Activated gamma-delta T cell treated with anti-CD3 and anti-CD28 coated beads, Interleukin-2, amount 50 U/mL, for 16 hours (primary cell): Measurements from ENCODE around the gene FLNC.

Source experiments
- DNase-seq: peaks from one replicate; pipeline ENCODE4 v3.0.0-alpha.2; 2020; ENCODE audit warnings: low read depth

FLNC gene

GRCh38 chr7:128830231-128831177 lies at the start of gene FLNC:
Gene FLNC, plus strand, starts transcription at chr7:128830406. Its CDS starts 232 bp downstream, at chr7:128830638.
- no peak for DNase-seq

DNA sequence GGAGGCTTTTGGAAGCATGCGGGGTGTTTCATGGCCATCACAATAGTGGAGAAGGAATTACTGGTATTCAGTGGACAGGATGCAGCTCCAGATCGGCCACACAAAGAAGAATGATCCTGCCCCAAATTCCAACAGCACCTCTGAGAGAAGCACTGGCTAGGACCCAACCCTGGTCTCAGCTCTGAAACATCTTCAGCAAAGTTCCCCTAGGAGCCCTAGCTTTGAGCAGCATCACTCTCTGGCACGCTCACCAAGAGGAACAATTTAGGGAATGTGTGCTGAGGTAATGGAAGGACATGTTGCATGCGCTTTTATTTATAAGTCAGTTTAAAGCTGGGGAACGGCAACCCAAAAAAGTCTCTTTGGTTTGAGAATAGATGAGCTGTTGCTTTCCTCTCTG lies 49.1 kb upstream of the FLNC start:
- DNase-seq: no peak

GRCh38 chr7:128781851-128782250 lies 48.4 kb upstream of the FLNC start:
- DNase-seq: no peak

GRCh38 chr7:128783143-128783861 lies 46.9 kb upstream of the FLNC start:
- DNase-seq: no peak

DNA sequence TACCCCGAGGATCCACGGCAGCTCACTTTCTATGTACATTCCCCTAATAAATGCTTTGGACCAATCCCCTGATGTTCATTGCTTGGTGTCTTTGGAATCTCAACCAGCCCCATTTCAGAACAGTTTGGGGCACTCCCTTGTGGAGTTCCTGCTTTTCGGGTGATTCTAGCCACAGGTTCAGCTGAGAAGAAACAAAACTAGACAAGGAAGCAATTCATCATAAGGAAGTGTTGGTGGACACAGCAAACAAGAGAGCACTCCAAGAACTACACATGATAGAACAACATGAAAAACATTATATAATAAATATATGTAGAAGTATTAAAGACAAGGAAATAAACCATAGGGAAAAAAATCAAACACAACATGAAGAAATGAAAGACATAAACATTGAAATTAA lies 44.5 kb upstream of the FLNC start:
- DNase-seq: no peak

DNA sequence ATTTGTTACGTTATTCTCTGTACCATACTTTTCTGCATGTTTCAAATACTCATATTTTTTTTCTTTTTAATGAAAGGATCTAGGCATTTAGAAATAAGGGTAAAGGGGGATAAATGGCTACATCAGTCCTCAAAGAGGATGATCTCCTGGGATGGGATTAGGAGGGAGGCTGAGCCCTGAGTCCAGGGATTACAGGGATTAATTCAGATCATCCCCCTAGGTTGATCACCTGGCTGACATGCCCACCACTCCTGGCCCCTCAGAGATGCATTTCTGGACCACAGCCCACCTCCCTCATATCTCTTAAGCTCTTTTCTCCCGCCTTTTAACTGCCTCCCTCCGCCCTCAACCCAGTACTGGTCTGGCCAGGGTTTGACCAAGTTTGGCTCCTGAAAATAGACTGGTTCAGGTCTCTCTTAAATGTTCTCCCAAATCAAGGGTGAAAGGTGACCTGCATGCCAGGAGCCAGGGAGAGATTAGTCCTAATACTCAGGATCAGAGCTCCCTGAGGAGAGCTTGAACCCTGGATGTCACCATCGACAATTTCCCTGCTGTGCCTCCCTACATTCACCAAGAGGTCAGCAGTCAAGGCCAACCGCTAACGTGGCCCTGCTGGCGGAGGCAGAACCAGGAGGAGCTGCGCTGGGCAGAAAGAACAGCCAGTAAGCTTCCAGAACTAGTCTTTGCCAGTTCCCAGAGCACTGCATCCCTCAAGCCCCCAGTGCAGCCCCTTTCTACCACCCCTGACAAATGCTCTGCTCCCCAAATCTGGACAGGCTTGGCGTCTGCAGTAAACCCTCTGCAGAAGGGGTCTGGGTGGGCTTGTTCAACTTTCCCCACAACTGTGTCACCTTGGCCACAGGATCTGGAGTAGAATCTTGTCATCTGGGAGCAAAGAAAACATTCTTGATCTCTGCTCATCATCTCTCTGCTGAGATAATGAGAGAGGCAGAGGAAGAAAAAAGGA lies 41.5 kb upstream of the FLNC start:
- DNase-seq: no peak

GRCh38 chr7:128790315-128791041 lies 39.7 kb upstream of the FLNC start:
- no peak for DNase-seq

- peak; percentile 63 for DNase-seq
These were observed 38.9 kb upstream of the FLNC start, which contains the start of gene CCDC136 for GRCh38 chr7:128791121-128791971. Gene CCDC136, plus strand, starts transcription at chr7:128791968. Its CDS starts 444 bp downstream, at chr7:128792412.

DNA sequence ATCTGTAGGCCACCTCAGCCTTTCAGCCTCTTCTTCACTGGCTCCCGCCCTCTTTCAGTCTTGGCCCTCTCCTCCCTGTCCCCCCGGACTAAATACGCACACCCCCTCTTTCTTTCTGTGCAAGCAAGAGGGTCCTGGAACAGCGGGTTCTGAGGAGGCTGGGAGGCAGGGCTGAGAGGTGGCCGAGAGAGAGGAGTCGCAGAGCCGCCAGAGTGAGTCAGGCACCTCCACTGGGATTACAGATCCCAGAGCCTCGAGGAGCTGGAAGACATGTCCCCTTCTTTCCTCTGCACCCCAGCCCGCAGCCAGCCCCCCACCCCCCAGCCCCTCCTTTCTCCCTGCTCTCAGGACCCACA lies 38.3 kb upstream of the FLNC start:
- no peak for DNase-seq

DNA sequence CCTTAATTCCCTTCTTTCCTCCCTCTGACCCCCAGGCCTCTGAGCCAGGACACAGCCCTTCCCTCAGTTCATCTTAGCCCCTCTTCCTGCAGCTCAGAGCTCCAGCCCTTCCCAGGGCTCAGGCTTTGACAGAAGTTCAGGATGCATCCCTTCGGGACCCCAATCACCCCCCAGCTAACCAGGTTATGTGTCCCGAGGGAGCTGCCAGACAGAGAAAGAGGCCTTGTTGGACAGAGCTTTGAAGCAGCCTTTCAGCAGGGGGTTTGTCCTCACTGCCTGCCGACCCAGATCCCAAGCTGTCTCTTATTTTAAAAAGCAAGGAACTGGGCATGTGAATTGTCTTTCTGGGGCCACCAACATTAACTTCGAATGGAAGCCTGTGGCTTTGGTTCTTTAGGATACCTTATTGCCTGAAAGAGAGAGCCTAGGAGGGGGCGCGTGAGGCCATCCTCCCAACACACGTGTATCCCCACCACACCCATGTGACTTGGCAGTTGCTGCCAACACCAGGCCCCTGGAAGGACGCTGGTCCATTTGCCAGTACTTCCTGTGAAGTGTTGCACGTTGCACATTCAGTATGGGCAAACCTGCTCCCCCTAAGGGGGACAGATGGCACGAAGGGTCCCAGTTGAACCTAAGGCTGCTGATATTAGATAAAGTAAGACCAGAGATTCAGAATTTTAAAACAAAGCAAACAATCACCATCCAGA lies 37.6 kb upstream of the FLNC start:
- DNase-seq: no peak

GRCh38 chr7:128793181-128793547 lies 37.0 kb upstream of the FLNC start:
- DNase-seq: no peak

- no peak for DNase-seq
These were observed 36.2 kb upstream of the FLNC start for GRCh38 chr7:128794020-128794419.

DNA sequence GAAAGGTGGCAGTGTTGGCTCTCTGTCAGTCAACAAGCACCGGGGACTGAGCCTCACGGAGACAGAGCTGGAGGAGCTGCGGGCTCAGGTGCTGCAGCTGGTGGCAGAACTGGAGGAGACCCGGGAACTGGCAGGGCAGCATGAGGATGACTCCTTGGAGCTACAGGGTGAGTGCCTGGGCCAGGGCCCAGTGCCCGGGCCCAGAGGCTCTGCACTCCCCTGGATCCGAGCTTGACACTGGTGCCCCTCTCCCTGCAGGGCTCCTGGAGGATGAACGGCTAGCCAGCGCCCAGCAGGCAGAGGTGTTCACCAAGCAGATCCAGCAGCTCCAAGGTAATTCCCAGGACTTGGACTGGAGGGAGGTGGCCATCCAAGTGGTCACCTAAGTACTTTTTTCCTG lies 35.8 kb upstream of the FLNC start:
- no peak for DNase-seq

DNA sequence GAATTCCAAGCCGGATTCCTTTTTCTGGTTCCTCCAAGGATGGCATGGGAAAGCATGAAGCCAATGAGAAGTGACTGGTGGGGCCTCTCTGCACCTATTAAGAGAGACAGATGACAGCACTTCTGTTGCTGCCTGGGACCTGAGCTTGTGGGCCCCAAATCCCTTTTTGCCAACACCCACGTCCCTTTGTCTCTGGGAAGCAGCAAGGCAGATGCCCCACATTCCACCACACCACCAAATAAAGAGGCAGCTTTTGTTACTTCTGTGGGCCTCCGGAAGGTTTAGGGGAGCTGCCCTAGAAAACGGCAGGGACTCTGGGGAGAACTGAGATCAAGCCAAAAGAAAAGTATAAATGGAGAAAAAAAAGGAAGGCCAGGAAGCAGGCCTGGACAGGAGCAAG lies 35.1 kb upstream of the FLNC start:
- no peak for DNase-seq

- no peak for DNase-seq
These were observed 33.9 kb upstream of the FLNC start for GRCh38 chr7:128796327-128796726.

DNA sequence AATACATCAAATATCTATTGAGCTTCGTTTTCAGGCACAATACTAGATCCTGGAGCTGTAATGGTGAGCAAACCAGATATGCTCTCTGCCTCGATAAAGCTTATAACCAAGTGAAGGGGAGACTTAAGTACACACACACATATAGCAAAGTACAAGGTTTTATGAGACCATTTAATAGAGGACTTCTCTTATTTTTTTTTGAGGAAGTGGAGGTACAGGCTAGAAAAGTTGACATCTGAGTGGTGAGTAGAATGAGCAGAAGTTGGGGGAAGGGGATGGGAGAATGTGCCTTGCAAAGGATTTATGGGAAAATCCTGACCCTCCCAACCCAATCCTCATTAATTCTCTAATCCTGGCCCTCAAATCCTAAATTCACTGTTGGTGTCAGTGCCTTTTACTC lies 30.8 kb upstream of the FLNC start:
- DNase-seq: no peak

DNA sequence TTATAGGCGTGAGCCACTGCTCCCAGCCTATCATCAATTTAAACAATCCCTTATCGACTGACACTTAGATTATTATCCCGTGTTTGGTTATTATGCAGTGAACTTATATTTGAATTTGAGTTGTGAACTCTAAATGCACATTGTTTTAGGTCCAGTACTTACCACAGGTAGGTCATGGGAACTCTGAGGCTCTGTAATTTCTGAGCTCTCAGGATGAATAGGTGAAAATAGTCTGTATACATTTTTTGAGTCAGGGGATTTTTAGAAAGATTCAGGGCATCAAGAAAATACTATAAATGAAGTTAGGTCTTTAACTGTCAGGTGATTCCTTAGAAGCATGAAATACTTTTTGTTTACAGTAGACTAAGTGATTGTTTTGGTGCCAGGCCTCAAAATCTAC lies 29.6 kb upstream of the FLNC start:
- DNase-seq: no peak

- no peak for DNase-seq
These were observed 29.2 kb upstream of the FLNC start for GRCh38 chr7:128801003-128801402.

GRCh38 chr7:128801667-128802418 lies 28.4 kb upstream of the FLNC start:
- DNase-seq: no peak
